ENCODE results near the gene MAGI2.

DNA sequence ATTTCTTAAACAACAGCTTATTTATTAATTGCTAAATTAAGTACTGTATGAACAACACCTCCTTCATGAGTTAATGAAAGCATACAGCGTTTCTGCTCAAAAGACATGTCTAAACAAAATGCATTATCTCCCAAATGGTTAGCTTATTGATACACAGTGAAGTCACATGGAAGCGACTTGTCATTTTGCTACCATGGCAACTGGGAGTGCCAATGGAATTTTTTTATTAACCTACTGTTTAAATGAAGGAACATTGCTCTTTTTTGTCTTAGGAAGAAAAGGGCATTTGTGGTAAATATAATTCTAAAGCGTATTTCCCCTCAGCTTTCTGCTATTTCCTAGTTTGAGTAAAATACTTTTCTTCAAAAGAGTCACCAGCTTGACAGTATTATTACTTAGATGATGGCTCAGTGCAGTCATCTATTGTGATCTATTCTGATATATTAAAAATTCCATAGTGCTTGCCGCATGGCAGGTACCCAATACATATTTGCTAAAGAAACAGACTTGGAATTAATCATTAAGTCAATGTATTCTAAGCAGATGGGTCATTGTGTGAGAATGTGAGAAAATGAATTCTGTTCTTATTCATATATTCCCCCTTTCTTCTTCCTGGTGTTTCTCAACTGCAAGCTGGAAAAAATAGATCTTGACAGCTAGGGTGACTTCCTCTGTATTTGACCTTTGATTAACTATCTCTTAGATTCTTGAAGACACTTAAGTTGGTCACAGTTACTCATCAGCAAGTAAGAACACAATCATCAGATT is 818.3 kb downstream of the MAGI2 start:
- TF ChIP-seq ZKSCAN8 (CRISPR knock-in tag; IDR thresholded peaks at IDR 0.05; ENCODE audit: borderline replicate concordance) (no peak), ZNF713 (CRISPR knock-in tag; IDR thresholded peaks at IDR 0.05) (no peak), NCOA5 (CRISPR knock-in tag; IDR thresholded peaks at IDR 0.05) (no peak), POLR2AphosphoS5 (IDR thresholded peaks at IDR 0.05; ENCODE audit: low read depth, low read length) (no peak), ZNF746 (CRISPR knock-in tag; IDR thresholded peaks at IDR 0.05) (no peak), ELF4 (CRISPR knock-in tag; IDR thresholded peaks at IDR 0.05; ENCODE audit: borderline replicate concordance) (no peak), ZNF644 (CRISPR knock-in tag; IDR thresholded peaks at IDR 0.05; ENCODE audit: low read depth) (no peak), ZBTB26 (CRISPR knock-in tag; IDR thresholded peaks at IDR 0.05; ENCODE audit: borderline replicate concordance) (no peak), PBX3 (CRISPR knock-in tag; IDR thresholded peaks at IDR 0.05; ENCODE audit: borderline replicate concordance) (no peak), SMAD1 (CRISPR knock-in tag; IDR thresholded peaks at IDR 0.05; ENCODE audit: borderline replicate concordance, low read depth) (no peak), NFIB (CRISPR knock-in tag; IDR thresholded peaks at IDR 0.05; ENCODE audit: borderline replicate concordance) (no peak), ZNF749 (CRISPR knock-in tag; IDR thresholded peaks at IDR 0.05; ENCODE audit: borderline replicate concordance) (no peak)
- TF ChIP-seq, protein P1, sequence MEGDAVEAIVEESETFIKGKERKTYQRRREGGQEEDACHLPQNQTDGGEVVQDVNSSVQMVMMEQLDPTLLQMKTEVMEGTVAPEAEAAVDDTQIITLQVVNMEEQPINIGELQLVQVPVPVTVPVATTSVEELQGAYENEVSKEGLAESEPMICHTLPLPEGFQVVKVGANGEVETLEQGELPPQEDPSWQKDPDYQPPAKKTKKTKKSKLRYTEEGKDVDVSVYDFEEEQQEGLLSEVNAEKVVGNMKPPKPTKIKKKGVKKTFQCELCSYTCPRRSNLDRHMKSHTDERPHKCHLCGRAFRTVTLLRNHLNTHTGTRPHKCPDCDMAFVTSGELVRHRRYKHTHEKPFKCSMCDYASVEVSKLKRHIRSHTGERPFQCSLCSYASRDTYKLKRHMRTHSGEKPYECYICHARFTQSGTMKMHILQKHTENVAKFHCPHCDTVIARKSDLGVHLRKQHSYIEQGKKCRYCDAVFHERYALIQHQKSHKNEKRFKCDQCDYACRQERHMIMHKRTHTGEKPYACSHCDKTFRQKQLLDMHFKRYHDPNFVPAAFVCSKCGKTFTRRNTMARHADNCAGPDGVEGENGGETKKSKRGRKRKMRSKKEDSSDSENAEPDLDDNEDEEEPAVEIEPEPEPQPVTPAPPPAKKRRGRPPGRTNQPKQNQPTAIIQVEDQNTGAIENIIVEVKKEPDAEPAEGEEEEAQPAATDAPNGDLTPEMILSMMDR (CRISPR knock-in tag; IDR thresholded peaks at IDR 0.05), result no peak
